PC-9 (cell line): ENCODE data around the gene MMAB.

ENCODE experiments used
- CTCF ChIP-seq: fragments of 200-600 bp; sonication (generic); conservative IDR thresholded peaks from 2 replicates; pipeline ENCODE4 v1.6.1; 2017; ENCODE audit warnings: mixed run types, antibody characterized with exemption, mild to moderate bottlenecking, moderate library complexity
- EZH2 ChIP-seq: fragments of 200-600 bp; sonication (generic); IDR thresholded peaks from 2 replicates; pipeline ENCODE4 v1.8.0; 2017; ENCODE audit warnings: antibody characterized with exemption, low read depth

- TF ChIP-seq CTCF (no peak), EZH2 (no peak)
Observed at GRCh38 chr12:109510196-109510595, 63.1 kb downstream of the MMAB start.
